Measurements from ENCODE around the gene NRROS.

NRROS gene

GRCh38 chr3:196654735-196655090, 15.2 kb downstream of the NRROS start (continued):
- TF ChIP-seq POU6F1 (CRISPR knock-in tag; IDR thresholded peaks at IDR 0.05; ENCODE audit: borderline replicate concordance, low read depth): no peak

- no peak for TF ChIP-seq ISL1 (CRISPR knock-in tag; IDR thresholded peaks at IDR 0.05)
- TF ChIP-seq PPARA (CRISPR knock-in tag; IDR thresholded peaks at IDR 0.05; ENCODE audit: borderline replicate concordance): no peak
- no peak for TF ChIP-seq POU6F1 (CRISPR knock-in tag; IDR thresholded peaks at IDR 0.05; ENCODE audit: borderline replicate concordance, low read depth)
- no peak for TF ChIP-seq ZNF8 (CRISPR knock-in tag; IDR thresholded peaks at IDR 0.05)
- no peak for TF ChIP-seq TSHZ2 (CRISPR knock-in tag; IDR thresholded peaks at IDR 0.05)
- TF ChIP-seq SNAI2 (CRISPR knock-in tag; IDR thresholded peaks at IDR 0.05): no peak
- TF ChIP-seq RARB (CRISPR knock-in tag; IDR thresholded peaks at IDR 0.05): no peak
- TF ChIP-seq ZFP30 (CRISPR knock-in tag; IDR thresholded peaks at IDR 0.05): no peak
- no peak for TF ChIP-seq ZFP3 (CRISPR knock-in tag; IDR thresholded peaks at IDR 0.05)
- no peak for TF ChIP-seq CREB5 (CRISPR knock-in tag; IDR thresholded peaks at IDR 0.05; ENCODE audit: low read depth)
- TF ChIP-seq ESRRG (CRISPR knock-in tag; IDR thresholded peaks at IDR 0.05): no peak
- TF ChIP-seq OSR1 (CRISPR knock-in tag; IDR thresholded peaks at IDR 0.05): no peak
- TF ChIP-seq ARNTL (CRISPR knock-in tag; IDR thresholded peaks at IDR 0.05; ENCODE audit: borderline replicate concordance, low read depth): no peak
- ATAC-seq: no peak
Observed at GRCh38 chr3:196655496-196655895, 16.0 kb downstream of the NRROS start.

- TF ChIP-seq OSR1 (CRISPR knock-in tag; IDR thresholded peaks at IDR 0.05): no peak
- TF ChIP-seq CSDC2 (CRISPR knock-in tag; IDR thresholded peaks at IDR 0.05): no peak
- no peak for TF ChIP-seq CSRNP3 (CRISPR knock-in tag; IDR thresholded peaks at IDR 0.05)
- no peak for TF ChIP-seq ZFP3 (CRISPR knock-in tag; IDR thresholded peaks at IDR 0.05)
- no peak for TF ChIP-seq ZNF8 (CRISPR knock-in tag; IDR thresholded peaks at IDR 0.05)
- TF ChIP-seq SNAI2 (CRISPR knock-in tag; IDR thresholded peaks at IDR 0.05): no peak
- TF ChIP-seq ZNF70 (CRISPR knock-in tag; IDR thresholded peaks at IDR 0.05): no peak
- TF ChIP-seq CREB5 (CRISPR knock-in tag; IDR thresholded peaks at IDR 0.05; ENCODE audit: low read depth): no peak
- ATAC-seq: no peak
Observed at GRCh38 chr3:196656213-196656612, 16.7 kb downstream of the NRROS start.

GRCh38 chr3:196659901-196660351, 20.4 kb downstream of the NRROS start:
- ATAC-seq: no peak
- TF ChIP-seq TSHZ2 (CRISPR knock-in tag; IDR thresholded peaks at IDR 0.05) (no peak), PPARA (CRISPR knock-in tag; IDR thresholded peaks at IDR 0.05; ENCODE audit: borderline replicate concordance) (no peak), TOX (CRISPR knock-in tag; IDR thresholded peaks at IDR 0.05; ENCODE audit: borderline replicate concordance) (no peak), BACH2 (CRISPR knock-in tag; IDR thresholded peaks at IDR 0.05; ENCODE audit: borderline replicate concordance) (no peak), RARB (CRISPR knock-in tag; IDR thresholded peaks at IDR 0.05) (no peak), CREB5 (CRISPR knock-in tag; IDR thresholded peaks at IDR 0.05; ENCODE audit: low read depth) (no peak), TCF4 (CRISPR knock-in tag; IDR thresholded peaks at IDR 0.05; ENCODE audit: borderline replicate concordance) (no peak)

Measured in SK-N-SH treated with all-trans-retinoic acid at 6 μM for 48 hours (cell line).